GM23338 (cell line): Measurements from ENCODE around the gene VPREB3. TPM values are rescaled to one million over a fixed set of nuclear protein-coding genes. Genes with fewer than 3 reads are reported as not detected.

Experiments
- ATAC-seq: fragments of 200-7000 bp; cut with Tn5 transposase; 3 replicates; pipeline ENCODE4 v1.9.1; 2020
- DNase-seq: peaks from one replicate; pipeline ENCODE4 v3.0.0-alpha.2; 2015; ENCODE audit warnings: low spot score
- H2AFZ ChIP-seq: fragments of 200-600 bp; sonication (generic); 2 replicates; pipeline ENCODE4 v1.8.0; 2016; ENCODE audit warnings: antibody characterized with exemption, mild to moderate bottlenecking, moderate library complexity
- H3F3A ChIP-seq: fragments of 200-600 bp; sonication (generic); replicated peaks from 2 replicates; pipeline ENCODE4 v1.8.0; 2017; ENCODE audit warnings: antibody characterized with exemption, mixed run types, low read depth
- H3K27ac ChIP-seq: fragments of 200-600 bp; sonication (generic); 2 replicates; pipeline ENCODE4 v1.6.1; 2016; ENCODE audit warnings: low read depth
- H3K27me3 ChIP-seq: fragments of 200-600 bp; sonication (generic); 2 replicates; pipeline ENCODE4 v1.8.0; 2016; ENCODE audit warnings: mild to moderate bottlenecking, mixed run types, moderate library complexity; ENCODE audit not compliant: insufficient read depth
- H3K36me3 ChIP-seq: fragments of 200-600 bp; sonication (generic); 2 replicates; pipeline ENCODE4 v1.8.0; 2016; ENCODE audit warnings: mild to moderate bottlenecking; ENCODE audit not compliant: insufficient read depth
- H3K4me1 ChIP-seq: fragments of 200-600 bp; sonication (generic); 2 replicates; pipeline ENCODE4 v1.8.0; 2016; ENCODE audit warnings: mild to moderate bottlenecking, moderate library complexity; ENCODE audit not compliant: insufficient read depth
- H3K4me2 ChIP-seq: fragments of 200-600 bp; sonication (generic); 2 replicates; pipeline ENCODE4 v1.7.1; 2017; ENCODE audit warnings: mixed run types
- H3K4me3 ChIP-seq: fragments of 200-600 bp; sonication (generic); 2 replicates; pipeline ENCODE4 v1.6.1; 2016; ENCODE audit warnings: mixed run types
- H3K79me2 ChIP-seq: fragments of 200-600 bp; sonication (generic); replicated peaks from 2 replicates; pipeline ENCODE4 v1.8.0; 2017; ENCODE audit warnings: mild to moderate bottlenecking; ENCODE audit not compliant: insufficient read depth
- H3K9me2 ChIP-seq: fragments of 200-600 bp; sonication (generic); 2 replicates; pipeline ENCODE4 v1.8.0; 2017; ENCODE audit not compliant: insufficient read depth
- H4K20me1 ChIP-seq: fragments of 200-600 bp; sonication (generic); replicated peaks from 2 replicates; pipeline ENCODE4 v1.8.0; 2017; ENCODE audit warnings: mild to moderate bottlenecking; ENCODE audit not compliant: insufficient read depth
- H3K27ac Mint-ChIP-seq: 2 replicates; pipeline ENCODE4 v1.8.0; 2020; ENCODE audit warnings: inconsistent platforms, mild to moderate bottlenecking, moderate library complexity, mixed read lengths
- H3K27me3 Mint-ChIP-seq: 3 replicates; pipeline ENCODE4 v1.8.0; 2022; ENCODE audit warnings: low read depth, mild to moderate bottlenecking, moderate library complexity, mixed read lengths, inconsistent platforms; ENCODE audit not compliant: insufficient read depth, poor library complexity
- H3K36me3 Mint-ChIP-seq: 3 replicates; pipeline ENCODE4 v1.8.0; 2021; ENCODE audit warnings: low read depth, mild to moderate bottlenecking, inconsistent platforms, moderate library complexity, mixed read lengths
- H3K4me1 Mint-ChIP-seq: 3 replicates; pipeline ENCODE4 v1.8.0; 2020; ENCODE audit warnings: mild to moderate bottlenecking, inconsistent platforms, mixed read lengths
- H3K4me3 Mint-ChIP-seq: 3 replicates; pipeline ENCODE4 v1.8.0; 2021; ENCODE audit warnings: moderate library complexity, mild to moderate bottlenecking, inconsistent platforms, mixed read lengths
- H3K9me3 Mint-ChIP-seq: 3 replicates; pipeline ENCODE4 v1.8.0; 2020; ENCODE audit warnings: moderate library complexity, mild to moderate bottlenecking, inconsistent platforms, mixed read lengths
- CREB1 ChIP-seq: fragments of 250-450 bp; sonication (Bioruptor Pico); IDR thresholded peaks from 2 replicates; pipeline ENCODE4 v1.5.0; 2020; ENCODE audit warnings: low read depth, mild to moderate bottlenecking, moderate library complexity
- ETS1 ChIP-seq: IDR thresholded peaks from 2 replicates; pipeline ENCODE4 v1.6.1; 2016; ENCODE audit warnings: antibody characterized with exemption
- EZH2 ChIP-seq: fragments of 200-600 bp; sonication (generic); IDR thresholded peaks from one replicate; pipeline ENCODE4 v1.8.0; 2017; ENCODE audit warnings: antibody characterized with exemption, mild to moderate bottlenecking, low read depth; ENCODE audit not compliant: unreplicated experiment
- EZH2phosphoT487 ChIP-seq: fragments of 200-600 bp; sonication (generic); IDR thresholded peaks from one replicate; pipeline ENCODE4 v1.8.1; 2018; ENCODE audit warnings: antibody characterized with exemption; ENCODE audit not compliant: unreplicated experiment
- JUNB ChIP-seq: IDR thresholded peaks from one replicate; pipeline ENCODE4 v1.6.1; 2016; ENCODE audit warnings: antibody characterized with exemption; ENCODE audit not compliant: unreplicated experiment
- NANOG ChIP-seq: IDR thresholded peaks from 2 replicates; pipeline ENCODE4 v1.6.1; 2016; ENCODE audit warnings: antibody characterized with exemption, borderline replicate concordance
- POLR2AphosphoS5 ChIP-seq: IDR thresholded peaks from 2 replicates; pipeline ENCODE4 v1.6.1; 2016; ENCODE audit warnings: antibody characterized with exemption, low read depth
- REST ChIP-seq: IDR thresholded peaks from one replicate; pipeline ENCODE4 v1.6.1; 2018; ENCODE audit warnings: antibody characterized with exemption; ENCODE audit not compliant: unreplicated experiment
- STAT1 ChIP-seq: IDR thresholded peaks from one replicate; pipeline ENCODE4 v1.6.1; 2016; ENCODE audit warnings: antibody characterized with exemption; ENCODE audit not compliant: unreplicated experiment
- ZNF114 ChIP-seq: fragments of 250-450 bp; sonication (Bioruptor Pico); IDR thresholded peaks from 2 replicates; pipeline ENCODE4 v1.5.0; 2020; ENCODE audit warnings: mild to moderate bottlenecking, moderate library complexity
- ZNF331 ChIP-seq: fragments of 250-450 bp; sonication (Bioruptor Pico); IDR thresholded peaks from 2 replicates; pipeline ENCODE4 v1.5.0; 2020; ENCODE audit warnings: low read depth, mild to moderate bottlenecking, moderate library complexity
- ZNF462 ChIP-seq: fragments of 250-450 bp; sonication (Bioruptor Pico); IDR thresholded peaks from 2 replicates; pipeline ENCODE4 v1.5.0; 2020; ENCODE audit warnings: mild to moderate bottlenecking, moderate library complexity
- polyA plus RNA-seq: library from polyadenylated mRNA; unstranded; fragments of >200 nt; fragmentation: Nextera tagmentation; extraction: Ambion mirVana; gene quantifications from 2 replicates; pipeline ENCODE4 v1.2.1, GENCODE V29; 2016
- total RNA-seq: library from RNA; depleted of rRNA; stranded (reverse); fragments of >200 nt; shearing (Covaris generic); gene quantifications from 2 replicates; pipeline ENCODE4 v1.2.3, GENCODE V29; 2014
- TF ChIP-seq, protein P1 (sequence below), 2 experiments: fragments of 200-600 bp in 1 of 2; sonication (generic) in 1 of 2; conservative IDR thresholded peaks; 2 replicates each; pipeline versions ENCODE4 v1.5.1 to v1.6.1; 2016 to 2017; ENCODE audit warnings: antibody characterized with exemption in 2 of 2, low read depth in 2 of 2, mild to moderate bottlenecking in 2 of 2, moderate library complexity in 1 of 2

VPREB3 gene
- total and polyA plus RNA-seq, 2 experiments from 2014 or later = 1.1 TPM; not detected in 1

DNA sequence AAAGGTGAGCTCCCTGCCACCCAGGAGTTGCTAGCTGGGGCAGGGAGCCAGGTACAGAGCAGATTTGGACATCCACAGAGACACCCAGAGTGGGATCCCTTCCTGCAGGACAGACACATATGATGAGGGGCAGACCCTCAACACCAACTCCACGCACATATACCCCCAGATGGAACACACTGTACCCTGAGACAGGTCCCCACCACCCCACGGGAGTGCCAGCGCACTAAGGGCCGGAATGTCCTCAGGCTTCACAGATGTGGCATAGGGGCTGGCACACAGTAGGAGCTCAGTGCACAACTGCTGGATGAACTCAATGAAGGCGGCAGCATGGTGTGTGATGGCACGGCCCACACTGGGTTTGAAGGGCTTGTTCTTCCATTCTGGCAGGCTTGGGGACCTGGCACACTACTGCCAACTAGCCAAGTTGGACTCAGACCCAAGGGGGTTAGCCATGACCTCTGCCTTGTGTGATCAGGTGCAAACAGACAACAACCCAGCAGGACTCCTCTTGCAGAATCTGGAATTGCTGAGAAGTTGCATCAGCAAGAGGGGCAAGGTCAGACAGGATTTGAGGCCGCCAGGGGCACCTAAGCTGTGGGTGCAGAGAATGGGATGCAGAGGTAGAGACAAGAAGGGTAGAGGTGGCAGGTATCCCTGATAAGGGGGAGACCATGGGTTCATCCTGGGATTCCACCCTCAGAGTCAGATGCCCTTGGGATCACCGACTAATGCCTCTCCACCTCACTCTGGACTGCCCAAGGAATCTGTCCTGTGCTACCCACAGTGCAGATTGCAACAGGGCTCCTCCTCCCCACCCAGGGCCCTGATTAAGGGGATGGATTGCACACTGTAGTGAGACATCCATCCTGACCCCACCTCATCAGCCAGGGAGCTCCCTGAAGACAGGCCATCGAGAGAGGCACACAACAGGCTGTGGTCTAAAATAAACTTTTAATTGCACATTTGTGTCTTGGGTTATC lies 11.0 kb upstream of the VPREB3 start:
- no peak for TF ChIP-seq ETS1
- TF ChIP-seq, protein P1, sequence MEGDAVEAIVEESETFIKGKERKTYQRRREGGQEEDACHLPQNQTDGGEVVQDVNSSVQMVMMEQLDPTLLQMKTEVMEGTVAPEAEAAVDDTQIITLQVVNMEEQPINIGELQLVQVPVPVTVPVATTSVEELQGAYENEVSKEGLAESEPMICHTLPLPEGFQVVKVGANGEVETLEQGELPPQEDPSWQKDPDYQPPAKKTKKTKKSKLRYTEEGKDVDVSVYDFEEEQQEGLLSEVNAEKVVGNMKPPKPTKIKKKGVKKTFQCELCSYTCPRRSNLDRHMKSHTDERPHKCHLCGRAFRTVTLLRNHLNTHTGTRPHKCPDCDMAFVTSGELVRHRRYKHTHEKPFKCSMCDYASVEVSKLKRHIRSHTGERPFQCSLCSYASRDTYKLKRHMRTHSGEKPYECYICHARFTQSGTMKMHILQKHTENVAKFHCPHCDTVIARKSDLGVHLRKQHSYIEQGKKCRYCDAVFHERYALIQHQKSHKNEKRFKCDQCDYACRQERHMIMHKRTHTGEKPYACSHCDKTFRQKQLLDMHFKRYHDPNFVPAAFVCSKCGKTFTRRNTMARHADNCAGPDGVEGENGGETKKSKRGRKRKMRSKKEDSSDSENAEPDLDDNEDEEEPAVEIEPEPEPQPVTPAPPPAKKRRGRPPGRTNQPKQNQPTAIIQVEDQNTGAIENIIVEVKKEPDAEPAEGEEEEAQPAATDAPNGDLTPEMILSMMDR (conservative IDR thresholded peaks at IDR 0.05; ENCODE audit: low read depth in 2 of 2) = no peak
- no peak for TF ChIP-seq STAT1
- no peak for TF ChIP-seq NANOG
- no peak for TF ChIP-seq ZNF462 (CRISPR knock-in tag)
- no peak for TF ChIP-seq EZH2
- no peak for TF ChIP-seq ZNF114 (CRISPR knock-in tag)
- no peak for TF ChIP-seq ZNF331 (CRISPR knock-in tag)
- no peak for TF ChIP-seq JUNB
- no peak for TF ChIP-seq CREB1 (CRISPR knock-in tag)
- no peak for TF ChIP-seq REST
- no peak for TF ChIP-seq EZH2phosphoT487
- TF ChIP-seq POLR2AphosphoS5 = no peak
- DNase-seq (no peak), ATAC-seq (no peak)
- no peaks in the 10 kb centered on the region for H3K79me2 ChIP-seq
- no peak overlapping the region for H3K4me2 ChIP-seq
- no peak overlapping the region for H3K27ac ChIP-seq
- no peaks in the 10 kb centered on the region; the same call in 1 of the 2 replicates for H3K36me3 ChIP-seq
- Mint-ChIP-seq H3K4me1 (peaks cover 36% of the 10 kb centered on the region), H3K27ac (0 out of 2 replicates have a peak overlapping the region, but pooled peaks have one; percentile 23), H3K4me3 (no peak overlapping the region), H3K9me3 (no peaks in the 10 kb centered on the region), H3K27me3 (peaks cover 24% of the 10 kb centered on the region), H3K36me3 (peaks cover 14% of the 10 kb centered on the region)
- H3K9me2 ChIP-seq = no peaks in the 10 kb centered on the region
- peaks cover 8% of the 10 kb centered on the region; the same call in 1 of the 2 replicates for H3F3A ChIP-seq
- H2AFZ ChIP-seq = no peak overlapping the region
- H4K20me1 ChIP-seq = no peaks in the 10 kb centered on the region
- no peak overlapping the region for H3K4me3 ChIP-seq
- H3K27me3 ChIP-seq = peaks cover 16% of the 10 kb centered on the region
- peaks cover 25% of the 10 kb centered on the region for H3K4me1 ChIP-seq
